NOMO-1 (cell line): ENCODE results near the gene PHYHIPL.

Experiments
- DNase-seq, 2 experiments: peaks; one replicate each; lab custom pipeline; 2025; ENCODE audit not compliant: unreplicated experiment in 2 of 2; lab: John Stamatoyannopoulos, UW

Gene PHYHIPL

GRCh38 chr10:59252491-59252890 lies 76.0 kb downstream of the PHYHIPL start:
- DNase-seq = no peak

DNA sequence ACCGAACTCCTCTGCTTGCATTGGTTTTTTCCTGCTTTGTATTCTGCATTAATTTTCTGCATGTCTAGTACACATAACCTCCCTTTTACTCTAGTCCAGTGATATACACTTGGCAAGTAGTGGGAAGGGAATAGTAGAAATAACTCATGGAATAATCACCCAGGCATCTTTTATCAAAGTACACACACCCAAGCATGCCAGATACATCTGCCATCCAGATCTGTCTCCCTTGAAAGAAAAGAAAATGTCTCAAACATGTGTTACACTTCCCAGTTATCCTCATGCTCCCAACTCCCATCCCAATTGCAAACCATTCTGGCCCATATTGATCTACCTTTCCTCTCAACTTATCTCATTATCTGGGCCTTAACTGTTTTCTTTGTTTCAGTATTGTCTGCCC lies 79.0 kb downstream of the PHYHIPL start:
- no peak for DNase-seq

DNA sequence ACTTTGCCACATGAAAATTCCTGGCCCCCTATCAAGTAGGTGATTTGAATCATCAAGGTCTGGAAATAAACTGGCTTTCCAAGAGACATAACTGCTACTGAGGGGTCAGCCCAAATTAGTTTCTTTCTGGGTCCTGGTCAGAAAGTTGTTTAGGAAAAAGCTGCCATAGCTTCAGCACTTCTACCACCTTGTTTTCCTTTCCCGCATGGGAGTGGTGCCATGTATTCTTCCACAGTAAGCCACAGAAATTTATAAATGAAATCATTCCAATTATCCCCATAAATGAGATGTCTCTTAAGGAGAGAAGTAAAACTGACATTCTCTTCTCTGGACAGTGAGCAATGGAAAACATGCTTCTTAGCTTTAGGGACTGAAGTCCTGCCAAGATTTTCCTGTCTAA lies 80.8 kb downstream of the PHYHIPL start:
- DNase-seq = no peak

GRCh38 chr10:59258890-59259289 lies 82.4 kb downstream of the PHYHIPL start:
- DNase-seq = no peak

GRCh38 chr10:59265141-59265540 lies 88.7 kb downstream of the PHYHIPL start:
- DNase-seq = no peak

- no peak for DNase-seq
These were observed 89.9 kb downstream of the PHYHIPL start for GRCh38 chr10:59266321-59266720.

DNA sequence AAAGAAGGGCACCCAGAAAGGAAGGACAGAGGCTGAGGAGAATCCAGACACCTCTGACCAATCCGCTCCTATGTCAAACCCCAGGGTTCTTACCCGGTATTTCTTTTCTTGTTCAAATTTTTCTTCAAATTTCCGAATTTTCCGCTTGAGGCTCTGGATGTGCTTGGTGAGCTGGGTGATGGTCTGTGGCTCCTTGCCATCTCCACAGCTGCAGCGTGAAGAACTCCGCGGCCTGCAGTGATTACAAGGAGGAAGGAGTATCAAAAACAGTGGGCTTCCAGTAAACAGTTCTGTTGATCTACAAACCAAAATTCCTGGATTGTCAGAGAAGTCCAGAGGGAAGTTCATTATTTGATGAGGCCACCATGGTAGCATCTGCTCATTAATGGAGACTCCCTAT lies 92.0 kb downstream of the PHYHIPL start:
- no peak for DNase-seq

- no peak for DNase-seq
These were observed 93.2 kb downstream of the PHYHIPL start for GRCh38 chr10:59269651-59270050.

DNA sequence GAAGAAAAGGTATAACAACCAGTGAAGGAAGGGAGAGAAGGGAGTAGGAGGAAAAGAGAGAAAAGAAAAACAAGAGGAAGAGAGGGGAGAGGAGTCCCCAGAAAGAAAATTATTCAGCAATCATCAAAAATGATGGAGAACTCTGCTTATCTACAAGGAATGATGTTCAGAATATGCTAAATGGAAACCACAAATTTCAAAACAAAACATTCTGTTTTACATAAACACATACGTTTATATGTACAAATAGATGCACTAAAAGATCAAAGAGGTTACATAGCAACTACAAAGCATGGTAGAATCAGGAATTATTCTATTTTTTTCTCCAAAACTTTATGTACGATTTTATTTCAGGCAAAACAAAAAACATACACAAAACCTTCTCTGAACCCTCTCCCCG lies 94.0 kb downstream of the PHYHIPL start:
- no peak for DNase-seq

DNA sequence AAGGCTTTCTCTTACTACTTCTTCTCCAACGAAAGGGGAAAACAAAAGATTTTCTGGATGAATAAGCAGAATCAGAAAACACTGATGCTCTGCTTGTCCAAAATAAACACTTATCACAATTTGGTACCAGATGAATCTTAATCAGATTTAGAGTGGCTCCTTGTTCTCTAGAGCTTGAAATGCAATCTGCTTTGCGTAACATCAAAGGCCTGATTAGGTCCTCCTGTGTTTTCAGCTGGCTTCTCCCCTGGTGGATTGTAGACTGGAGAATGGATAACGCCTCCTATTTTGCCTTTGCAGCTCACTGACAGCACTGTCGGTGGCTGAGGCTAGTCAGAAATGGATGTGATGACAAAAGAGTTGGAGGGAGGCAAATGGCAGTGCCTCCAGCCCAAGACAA lies 94.7 kb downstream of the PHYHIPL start:
- no peak for DNase-seq

DNA sequence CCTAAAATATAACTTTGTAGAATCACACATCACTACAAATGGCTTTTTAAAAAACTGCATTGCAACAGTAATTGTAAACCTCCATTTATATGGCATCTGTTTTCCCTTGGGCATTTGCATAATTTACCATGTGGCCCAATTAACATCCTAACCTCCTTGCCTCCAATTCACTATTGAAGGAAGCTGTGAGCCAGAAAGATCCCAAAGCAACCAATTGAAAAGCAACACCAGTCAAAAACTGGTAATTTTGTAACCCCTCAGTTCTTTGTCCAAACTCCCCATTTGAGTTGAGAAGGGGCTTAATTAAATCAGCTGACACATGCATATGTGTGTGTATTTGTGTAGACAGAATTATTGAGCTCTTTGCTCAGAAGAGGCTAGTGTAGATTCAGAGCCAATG lies 95.6 kb downstream of the PHYHIPL start:
- DNase-seq = no peak

- DNase-seq = no peak
These were observed 97.0 kb downstream of the PHYHIPL start for GRCh38 chr10:59273445-59273844.

- DNase-seq = no peak
These were observed 99.7 kb downstream of the PHYHIPL start for GRCh38 chr10:59276133-59276532.

GRCh38 chr10:59276919-59277318 lies 100.5 kb downstream of the PHYHIPL start:
- no peak for DNase-seq

DNA sequence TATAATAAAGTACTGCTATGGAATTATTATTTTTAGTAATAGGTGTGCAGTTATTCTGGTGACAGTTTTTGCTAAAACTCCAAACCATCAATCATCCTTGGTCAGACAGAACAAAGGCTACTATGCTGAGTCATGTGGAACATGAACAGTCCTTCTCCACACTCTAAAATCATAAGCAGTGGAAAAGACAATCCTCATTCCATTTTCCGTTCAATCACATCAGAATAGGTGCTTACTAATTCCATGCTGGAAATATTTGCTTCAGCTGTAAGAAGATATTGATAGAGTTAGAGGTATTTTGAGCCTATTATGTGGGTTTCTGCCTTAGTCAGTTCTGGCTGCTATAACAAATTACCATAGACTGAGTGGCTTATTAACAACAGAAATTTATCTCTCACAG lies 103.0 kb downstream of the PHYHIPL start:
- DNase-seq = no peak

GRCh38 chr10:59279991-59280505 lies 103.6 kb downstream of the PHYHIPL start:
- no peak for DNase-seq

DNA sequence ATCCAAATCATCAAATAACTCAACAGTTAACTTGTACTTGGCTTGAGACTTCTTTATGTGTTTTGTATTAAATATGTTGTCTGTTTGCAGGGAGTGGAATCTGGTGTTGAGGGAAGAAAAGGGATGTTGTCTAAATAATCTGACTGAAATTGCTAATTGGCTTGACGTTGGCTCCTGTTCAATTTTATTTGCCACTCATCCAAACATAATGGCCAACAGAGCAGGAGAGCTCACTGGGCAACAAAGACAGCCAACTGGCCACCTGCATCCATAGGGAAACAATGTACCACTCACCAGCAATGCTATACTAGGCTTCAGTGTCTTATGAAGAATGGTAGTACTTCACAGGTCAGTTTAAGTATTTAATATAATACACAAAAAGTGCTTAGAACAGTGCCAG lies 105.4 kb downstream of the PHYHIPL start:
- DNase-seq = no peak

DNA sequence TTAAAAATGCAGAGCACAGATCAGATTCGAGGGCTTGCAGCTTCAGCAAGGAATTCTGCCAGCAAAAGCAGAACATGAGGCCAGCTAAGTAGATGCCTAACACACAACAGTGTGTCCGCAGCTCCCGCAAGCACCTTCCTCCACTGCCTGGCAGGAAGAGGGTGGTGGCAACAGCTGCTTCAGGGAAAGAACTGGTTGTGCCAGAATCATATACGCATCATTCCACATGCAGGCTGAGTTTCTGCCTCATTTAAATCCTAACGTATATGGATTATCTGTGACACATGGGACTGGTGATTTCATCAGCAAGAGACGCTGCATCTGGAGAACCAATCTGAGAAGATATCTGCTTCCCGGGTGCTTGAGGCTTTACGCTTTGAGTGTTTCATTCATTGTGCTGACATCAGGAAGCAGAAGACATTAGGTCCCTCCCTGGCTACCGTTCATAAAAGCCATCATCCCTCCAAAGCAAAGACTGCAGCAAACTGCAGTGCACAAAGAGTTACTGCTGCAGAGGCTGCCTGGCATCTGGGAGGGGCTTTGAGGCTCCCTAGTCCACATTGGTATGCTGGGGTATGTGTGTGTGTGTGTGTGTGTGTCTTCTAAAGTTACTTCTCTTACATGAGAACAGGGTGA lies 107.1 kb downstream of the PHYHIPL start:
- no peak for DNase-seq

DNA sequence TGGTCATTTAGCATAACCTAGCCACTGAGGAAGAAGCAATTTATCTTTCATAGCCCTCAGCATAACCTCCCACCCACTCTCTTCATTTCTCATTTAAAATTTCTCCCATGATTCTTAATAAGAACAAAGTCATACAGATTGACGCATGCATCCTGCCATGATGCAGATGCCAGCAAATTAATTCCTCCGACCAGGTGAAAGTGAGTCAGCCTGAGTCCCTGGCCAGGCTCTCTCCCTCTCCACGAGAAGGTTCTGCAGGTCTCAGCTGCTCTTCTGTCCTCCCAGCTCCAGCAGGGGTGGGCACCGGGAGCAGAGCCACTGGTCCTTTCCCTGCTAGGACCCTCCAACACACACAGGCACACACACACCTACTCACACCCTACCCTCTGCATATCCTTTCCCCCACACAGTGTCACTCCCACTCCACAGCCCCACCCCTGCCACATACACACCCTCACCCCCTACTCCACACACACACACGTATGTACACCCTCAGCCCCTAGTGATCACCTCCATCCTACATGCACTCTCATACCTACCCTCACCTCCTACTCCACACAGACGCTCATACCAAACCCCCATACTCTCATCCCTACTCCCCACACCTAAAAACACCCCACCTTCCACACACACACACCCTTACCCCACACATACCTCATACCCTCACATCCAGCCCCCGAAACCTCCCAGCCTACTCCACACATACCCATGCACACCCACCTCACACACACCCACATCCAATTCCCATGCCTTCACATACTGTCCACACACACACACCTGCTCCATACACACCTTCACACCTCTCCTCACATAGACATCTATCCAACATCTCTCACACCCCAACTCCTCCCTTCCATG lies 107.9 kb downstream of the PHYHIPL start:
- DNase-seq = no peak

DNA sequence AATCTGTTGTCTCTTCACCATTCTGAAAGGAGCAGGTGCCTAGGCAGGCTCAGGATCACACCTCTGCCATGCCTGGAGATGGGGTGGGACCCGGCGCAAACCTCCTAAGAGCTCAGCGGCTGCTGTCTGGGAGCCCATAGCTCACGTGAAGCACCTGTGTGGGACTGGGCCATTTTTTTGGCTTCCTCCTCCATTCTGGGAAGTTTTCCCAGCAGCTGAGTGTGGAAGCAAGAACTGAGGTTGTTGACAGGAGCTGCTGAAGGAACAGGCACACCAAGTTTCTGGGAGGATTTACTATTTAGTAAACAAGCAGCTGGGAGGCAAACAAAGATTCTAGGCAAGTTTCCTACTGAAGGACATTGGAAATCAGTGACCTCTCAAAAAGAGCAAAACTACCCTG lies 108.6 kb downstream of the PHYHIPL start:
- no peak for DNase-seq

DNA sequence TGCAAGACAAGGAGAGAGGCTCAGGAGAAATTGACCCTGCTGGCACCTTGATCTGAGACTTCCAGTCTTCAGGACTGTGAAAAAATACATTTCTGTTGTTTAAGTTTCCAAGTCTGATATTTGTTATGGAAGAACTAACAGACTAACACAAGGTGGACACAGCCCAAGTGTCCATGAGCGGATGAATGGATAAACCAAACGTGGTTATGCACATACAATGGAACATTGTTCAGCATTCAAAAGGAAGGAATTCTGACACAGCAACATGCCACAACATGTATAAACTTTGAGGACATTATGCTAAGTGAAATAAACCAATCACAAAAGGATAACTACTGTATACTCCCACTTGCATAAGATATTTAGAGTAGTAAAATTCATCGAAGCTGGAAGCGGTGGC lies 109.4 kb downstream of the PHYHIPL start:
- DNase-seq = no peak

GRCh38 chr10:59287587-59288255 lies 111.3 kb downstream of the PHYHIPL start:
- DNase-seq = no peak
